Neural cell (in vitro differentiated cells): ENCODE data around the gene OLFM1.

Experiments
- CTCF ChIP-seq: fragments of 450-650 bp; IDR thresholded peaks from 2 replicates; pipeline ENCODE4 v1.5.1; 2014; ENCODE audit warnings: antibody characterized with exemption, mild to moderate bottlenecking, moderate library complexity; ENCODE audit not compliant: poor library complexity, severe bottlenecking
- EP300 ChIP-seq: fragments of 450-650 bp; conservative IDR thresholded peaks from 2 replicates; pipeline ENCODE4 v1.6.1; 2014; ENCODE audit warnings: antibody characterized with exemption, mild to moderate bottlenecking, moderate library complexity; ENCODE audit not compliant: poor library complexity, severe bottlenecking
- MXI1 ChIP-seq: fragments of 450-650 bp; conservative IDR thresholded peaks from 2 replicates; pipeline ENCODE4 v1.6.1; 2014; ENCODE audit warnings: antibody characterized with exemption, mild to moderate bottlenecking; ENCODE audit not compliant: poor library complexity, severe bottlenecking
- POLR2AphosphoS5 ChIP-seq: IDR thresholded peaks from 2 replicates; pipeline ENCODE4 v1.6.1; 2012
- RAD21 ChIP-seq: fragments of 450-650 bp; conservative IDR thresholded peaks from 2 replicates; pipeline ENCODE4 v1.6.1; 2014; ENCODE audit warnings: antibody characterized with exemption, mild to moderate bottlenecking, moderate library complexity
- SMC3 ChIP-seq: fragments of 450-650 bp; conservative IDR thresholded peaks from 2 replicates; pipeline ENCODE4 v1.6.1; 2014; ENCODE audit warnings: antibody characterized with exemption, mild to moderate bottlenecking, moderate library complexity; ENCODE audit not compliant: poor library complexity
- TAF1 ChIP-seq: IDR thresholded peaks from 2 replicates; pipeline ENCODE4 v1.6.1; 2012; ENCODE audit warnings: low read depth

GRCh38 chr9:135068776-135069415 lies 18.6 kb upstream of the OLFM1 start:
- TF ChIP-seq POLR2AphosphoS5 (no peak), SMC3 (no peak), CTCF (no peak), MXI1 (no peak), EP300 (no peak), TAF1 (no peak), RAD21 (no peak)
